Measurements from ENCODE around the gene ARHGAP15.

ARHGAP15 gene

DNA sequence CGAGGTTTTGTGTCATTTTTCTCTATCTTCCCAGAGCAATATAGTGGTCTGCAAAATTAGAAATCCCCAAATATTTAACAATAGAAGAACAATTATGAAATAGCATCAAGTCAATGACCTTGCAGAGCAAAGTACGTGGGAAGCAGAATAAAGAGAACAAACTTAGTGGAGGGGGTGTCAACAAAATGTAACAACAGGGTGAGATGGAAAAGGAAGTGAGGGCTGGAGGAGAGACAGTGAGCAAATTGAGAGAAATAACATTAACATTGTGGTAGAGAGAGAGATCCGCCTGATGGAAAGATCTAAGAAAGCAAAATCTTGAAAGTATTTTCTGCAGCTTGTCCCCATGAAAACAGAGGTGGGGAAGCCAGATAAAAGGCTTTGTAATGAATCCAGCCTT is 23.4 kb downstream of the ARHGAP15 start:
- no peak for TF ChIP-seq CTCF (IDR thresholded peaks at IDR 0.05; ENCODE audit: extremely low read depth, missing control alignments)
- DNase-seq (ENCODE audit: low spot score), result no peak

GRCh38 chr2:143155661-143156060 is 26.4 kb downstream of the ARHGAP15 start:
- TF ChIP-seq CTCF (IDR thresholded peaks at IDR 0.05; ENCODE audit: extremely low read depth, missing control alignments), result no peak
- no peak for DNase-seq (ENCODE audit: low spot score)

GRCh38 chr2:143157001-143157400 is 27.8 kb downstream of the ARHGAP15 start:
- no peak for TF ChIP-seq CTCF (IDR thresholded peaks at IDR 0.05; ENCODE audit: extremely low read depth, missing control alignments)
- DNase-seq (ENCODE audit: low spot score), result no peak

DNA sequence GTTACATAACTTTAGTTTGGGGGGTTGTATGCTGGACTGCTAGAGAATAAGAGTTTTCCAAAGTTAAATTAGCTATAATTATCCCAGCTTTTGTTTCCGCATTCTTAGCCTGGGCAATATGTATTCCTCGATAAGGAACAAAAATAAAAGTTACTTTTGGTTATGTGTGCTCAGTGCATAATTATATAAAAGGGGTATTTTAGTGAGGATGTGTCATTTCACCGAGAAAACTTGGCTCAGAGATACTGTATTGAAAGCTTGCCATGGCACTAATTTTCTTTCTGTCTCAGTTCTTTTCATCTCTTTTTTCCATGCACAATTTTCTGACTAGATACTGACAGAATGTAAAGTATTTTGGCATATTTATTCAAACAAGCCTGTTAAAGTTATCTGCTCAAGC is 28.2 kb downstream of the ARHGAP15 start:
- no peak for DNase-seq (ENCODE audit: low spot score)
- TF ChIP-seq CTCF (IDR thresholded peaks at IDR 0.05; ENCODE audit: extremely low read depth, missing control alignments), result no peak

- DNase-seq (ENCODE audit: low spot score), result no peak
- TF ChIP-seq CTCF (IDR thresholded peaks at IDR 0.05; ENCODE audit: extremely low read depth, missing control alignments), result no peak
Measured at GRCh38 chr2:143158098-143158497, 28.9 kb downstream of the ARHGAP15 start.

GRCh38 chr2:143158551-143159485 is 29.6 kb downstream of the ARHGAP15 start:
- no peak for TF ChIP-seq CTCF (IDR thresholded peaks at IDR 0.05; ENCODE audit: extremely low read depth, missing control alignments)
- DNase-seq (ENCODE audit: low spot score), result no peak

- DNase-seq (ENCODE audit: low spot score), result no peak
- TF ChIP-seq CTCF (IDR thresholded peaks at IDR 0.05; ENCODE audit: extremely low read depth, missing control alignments), result no peak
Measured at GRCh38 chr2:143159486-143159840, 30.2 kb downstream of the ARHGAP15 start.
